Keratinocyte (primary cell): Measurements from ENCODE around the gene TEX51. TPM values are rescaled to one million over a fixed set of nuclear protein-coding genes. Genes with fewer than 3 reads are reported as not detected.

Source experiments
- DNase-seq: peaks from one replicate; pipeline ENCODE4 v3.0.0-alpha.2; 2011; ENCODE audit warnings: low read depth, missing footprints, low spot score
- FAIRE-seq: peaks from 2 replicates; lab custom pipeline; 2011; peaks lifted over from hg19 to GRCh38; lab: Jason Lieb, UNC
- H2AFZ ChIP-seq: 2 replicates; pipeline ENCODE4 v1.6.0; 2012; ENCODE audit warnings: low read length, control low read depth, inconsistent platforms; ENCODE audit not compliant: control insufficient read depth
- H3K27ac ChIP-seq: 2 replicates; pipeline ENCODE4 v1.5.1; 2011; ENCODE audit warnings: low read length; ENCODE audit not compliant: control insufficient read depth, insufficient read depth
- H3K27me3 ChIP-seq: 3 replicates; pipeline ENCODE4 v1.6.0; 2011; ENCODE audit warnings: low read length; ENCODE audit not compliant: control insufficient read depth, insufficient read depth; ENCODE audit errors: extremely low read depth
- H3K36me3 ChIP-seq, 2 experiments: 2 replicates in 1 of 2; 3 replicates in 1 of 2; pipeline ENCODE4 v1.5.1; 2011; ENCODE audit warnings: low read length in 2 of 2, mild to moderate bottlenecking in 1 of 2; ENCODE audit not compliant: control insufficient read depth in 2 of 2, insufficient read depth in 2 of 2; ENCODE audit errors: extremely low read depth in 1 of 2
- H3K4me1 ChIP-seq: 3 replicates; pipeline ENCODE4 v1.5.1; 2011; ENCODE audit warnings: low read length; ENCODE audit not compliant: control insufficient read depth, insufficient read depth; ENCODE audit errors: extremely low read depth
- H3K4me2 ChIP-seq: 3 replicates; pipeline ENCODE4 v1.6.0; 2011; ENCODE audit warnings: low read depth, low read length; ENCODE audit not compliant: control insufficient read depth, insufficient read depth; ENCODE audit errors: extremely low read depth
- H3K4me3 ChIP-seq, 3 experiments: fragments of 200-600 bp in 1 of 3; sonication (generic) in 1 of 3; 2 replicates in 2 of 3; 3 replicates in 1 of 3; pipeline ENCODE4 v1.5.1; 2011 to 2016; ENCODE audit warnings: low read length in 3 of 3, mild to moderate bottlenecking in 3 of 3, control low read depth in 2 of 3, inconsistent platforms in 1 of 3, low read depth in 1 of 3, mixed read lengths in 1 of 3, mixed run types in 1 of 3, moderate library complexity in 1 of 3; ENCODE audit not compliant: control insufficient read depth in 2 of 3, insufficient read depth in 2 of 3; ENCODE audit errors: extremely low read depth in 1 of 3
- H3K79me2 ChIP-seq: 2 replicates; pipeline ENCODE4 v1.6.0; 2012; ENCODE audit warnings: low read length; ENCODE audit not compliant: control insufficient read depth, insufficient read depth
- H3K9ac ChIP-seq: 3 replicates; pipeline ENCODE4 v1.6.0; 2011; ENCODE audit warnings: low read length; ENCODE audit not compliant: control insufficient read depth, insufficient read depth; ENCODE audit errors: extremely low read depth
- H3K9me1 ChIP-seq: 3 replicates; pipeline ENCODE4 v1.6.0; 2011; ENCODE audit warnings: low read length; ENCODE audit not compliant: control insufficient read depth, insufficient read depth; ENCODE audit errors: extremely low read depth
- H3K9me3 ChIP-seq: 2 replicates; pipeline ENCODE4 v1.5.1; 2012; ENCODE audit warnings: low read depth, low read length; ENCODE audit not compliant: control insufficient read depth
- H4K20me1 ChIP-seq: 3 replicates; pipeline ENCODE4 v1.6.0; 2011; ENCODE audit warnings: low read length; ENCODE audit not compliant: control insufficient read depth, insufficient read depth; ENCODE audit errors: extremely low read depth
- CTCF ChIP-seq, 3 experiments: IDR thresholded peaks in 1 of 3; conservative IDR thresholded peaks in 1 of 3; optimal IDR thresholded peaks in 1 of 3; 2 replicates in 2 of 3; 3 replicates in 1 of 3; pipeline versions ENCODE3 to v1.5.1; 2011; ENCODE audit warnings: low read length in 3 of 3, mild to moderate bottlenecking in 3 of 3, moderate library complexity in 2 of 3, control low read depth in 1 of 3, inconsistent platforms in 1 of 3; ENCODE audit not compliant: insufficient read depth in 2 of 3; ENCODE audit errors: extremely low read depth in 1 of 3
- EZH2 ChIP-seq: IDR thresholded peaks from one replicate; pipeline ENCODE4 v1.6.1; 2012; ENCODE audit warnings: inconsistent platforms, mild to moderate bottlenecking, low read length, moderate library complexity
- dilution Hi-C: fragments of 300-500 bp; cut with MboI; formaldehyde crosslinking; loops from one replicate; pipeline ENCODE4 v1.7.0; 2020; ENCODE audit warnings: low sequenced_read_pairs; ENCODE audit not compliant: extremely low pct_ligation_motif_present
- polyA plus RNA-seq, 5 experiments: library from polyadenylated mRNA; depleted of rRNA in 3 of 5; stranded (reverse) in 3 of 5; stranded (forward) in 1 of 5; unstranded in 1 of 5; fragments of >200 nt; gene quantifications; 1 replicate in 1 of 5; 2 replicates in 3 of 5; 3 replicates in 1 of 5; pipeline versions ENCODE4 v1.2.1 to v1.2.3, GENCODE V29; 2011 to 2012; ENCODE audit warnings: missing spikeins in 2 of 5, low read depth in 1 of 5, low replicate concordance in 1 of 5

TEX51 gene
- polyA plus RNA-seq, 1 donor (not counting 4 experiments of a cell fraction or from before 2014, with no cell fraction given): not detected

- H2AFZ ChIP-seq: no peak overlapping the region
- dilution Hi-C loops: no loop called here
- no peaks in the 10 kb centered on the region for H3K27me3 ChIP-seq
Observed at GRCh38 chr2:126913329-126913728, 14.6 kb downstream of the TEX51 start.

GRCh38 chr2:126913881-126914615 is 15.4 kb downstream of the TEX51 start:
- TF ChIP-seq EZH2: no peak
- TF ChIP-seq CTCF (optimal IDR thresholded peaks at IDR 0.05 in 1 of 3, IDR thresholded peaks at IDR 0.05 in 1 of 3, conservative IDR thresholded peaks at IDR 0.05 in 1 of 3; ENCODE audit: extremely low read depth in 1 of 3, insufficient read depth in 2 of 3, low read length in 3 of 3): no peak
- Histone ChIP-seq H3K27me3 (no peaks in the 10 kb centered on the region), H3K27ac (no peak overlapping the region), H3K36me3 (no peaks in the 10 kb centered on the region), H3K4me2 (no peak overlapping the region), H3K4me3 (no peak overlapping the region), H3K9ac (no peak overlapping the region), H3K79me2 (no peaks in the 10 kb centered on the region), H4K20me1 (no peaks in the 10 kb centered on the region), H3K9me1 (no peaks in the 10 kb centered on the region), H2AFZ (no peak overlapping the region), H3K4me1 (no peaks in the 10 kb centered on the region), H3K9me3 (no peaks in the 10 kb centered on the region)
- no peak for FAIRE-seq
- dilution Hi-C loops: no loop called here
- no peak for DNase-seq

More at GRCh38 chr2:126913329-126913728, 14.6 kb downstream of the TEX51 start:
- H3K4me3 ChIP-seq: no peak overlapping the region
- no peaks in the 10 kb centered on the region for H4K20me1 ChIP-seq
- H3K27ac ChIP-seq: no peak overlapping the region
- no peaks in the 10 kb centered on the region for H3K79me2 ChIP-seq
- no peaks in the 10 kb centered on the region for H3K9me3 ChIP-seq
- H3K4me1 ChIP-seq: no peaks in the 10 kb centered on the region
- DNase-seq (no peak), FAIRE-seq (no peak)
- no peak overlapping the region for H3K9ac ChIP-seq
- TF ChIP-seq EZH2 (no peak), CTCF (optimal IDR thresholded peaks at IDR 0.05 in 1 of 3, IDR thresholded peaks at IDR 0.05 in 1 of 3, conservative IDR thresholded peaks at IDR 0.05 in 1 of 3; ENCODE audit: extremely low read depth in 1 of 3, insufficient read depth in 2 of 3, low read length in 3 of 3) (no peak)
- H3K36me3 ChIP-seq: no peaks in the 10 kb centered on the region
- no peak overlapping the region for H3K4me2 ChIP-seq
- no peaks in the 10 kb centered on the region for H3K9me1 ChIP-seq
